GM12872 (cell line): ENCODE data around the gene MANSC4.

Experiments used
- TF ChIP-seq, protein P1 (sequence below): IDR thresholded peaks from 3 replicates; pipeline ENCODE4 v1.5.1; 2011; ENCODE audit warnings: low read depth, mild to moderate bottlenecking, low read length, moderate library complexity; ENCODE audit not compliant: insufficient read depth

The MANSC4 gene

DNA sequence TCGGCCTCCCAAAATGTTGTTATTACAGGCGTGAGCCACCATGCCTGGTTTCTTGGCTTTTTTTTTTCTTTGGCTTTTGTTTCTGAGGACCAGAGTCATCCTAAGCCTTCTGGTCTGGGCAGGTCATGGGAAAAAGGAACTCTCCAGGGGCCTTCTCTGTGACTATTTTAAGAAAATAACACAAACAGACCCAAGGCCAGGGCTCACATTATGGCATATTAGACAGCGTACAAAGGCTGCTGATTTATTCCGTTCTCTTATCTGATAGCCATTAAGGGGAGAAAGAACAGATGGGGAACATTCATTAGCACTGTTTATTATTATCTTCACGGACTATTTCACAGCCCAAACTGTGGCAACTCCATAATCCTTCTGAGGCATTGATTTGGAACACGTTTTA lies 28.8 kb upstream of the MANSC4 start:
- TF ChIP-seq, protein P1, sequence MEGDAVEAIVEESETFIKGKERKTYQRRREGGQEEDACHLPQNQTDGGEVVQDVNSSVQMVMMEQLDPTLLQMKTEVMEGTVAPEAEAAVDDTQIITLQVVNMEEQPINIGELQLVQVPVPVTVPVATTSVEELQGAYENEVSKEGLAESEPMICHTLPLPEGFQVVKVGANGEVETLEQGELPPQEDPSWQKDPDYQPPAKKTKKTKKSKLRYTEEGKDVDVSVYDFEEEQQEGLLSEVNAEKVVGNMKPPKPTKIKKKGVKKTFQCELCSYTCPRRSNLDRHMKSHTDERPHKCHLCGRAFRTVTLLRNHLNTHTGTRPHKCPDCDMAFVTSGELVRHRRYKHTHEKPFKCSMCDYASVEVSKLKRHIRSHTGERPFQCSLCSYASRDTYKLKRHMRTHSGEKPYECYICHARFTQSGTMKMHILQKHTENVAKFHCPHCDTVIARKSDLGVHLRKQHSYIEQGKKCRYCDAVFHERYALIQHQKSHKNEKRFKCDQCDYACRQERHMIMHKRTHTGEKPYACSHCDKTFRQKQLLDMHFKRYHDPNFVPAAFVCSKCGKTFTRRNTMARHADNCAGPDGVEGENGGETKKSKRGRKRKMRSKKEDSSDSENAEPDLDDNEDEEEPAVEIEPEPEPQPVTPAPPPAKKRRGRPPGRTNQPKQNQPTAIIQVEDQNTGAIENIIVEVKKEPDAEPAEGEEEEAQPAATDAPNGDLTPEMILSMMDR: no peak

DNA sequence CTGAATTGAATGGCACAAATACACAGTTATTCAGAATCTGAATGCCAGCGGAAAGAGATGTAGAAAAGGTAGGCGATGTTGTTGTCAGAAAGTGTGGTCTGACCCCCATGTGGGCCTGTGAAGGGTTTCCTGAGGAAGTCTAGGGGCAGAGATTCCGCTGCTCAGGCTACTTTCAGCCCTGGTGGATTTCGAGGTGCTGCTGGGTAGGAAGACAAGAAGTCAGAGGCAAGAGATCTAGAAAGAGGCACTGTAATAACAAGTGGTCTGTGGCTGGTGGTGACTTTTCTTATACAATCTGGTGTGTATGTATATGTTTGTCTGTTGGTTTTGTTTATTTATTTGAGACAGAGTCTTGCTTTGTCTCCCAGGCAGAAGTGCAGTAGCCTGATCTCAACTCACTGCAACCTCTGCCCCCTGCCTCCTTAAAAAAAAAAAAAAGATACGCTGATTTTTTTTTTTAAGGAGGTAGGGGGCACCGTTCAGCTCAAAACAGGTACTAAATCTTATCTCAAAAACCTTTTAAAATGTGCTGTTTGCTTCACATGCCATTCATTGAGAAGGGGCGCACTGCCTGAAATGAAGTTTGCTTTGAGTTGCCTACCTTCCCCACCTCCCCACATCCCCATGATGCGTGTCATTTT lies 27.1 kb upstream of the MANSC4 start:
- TF ChIP-seq, protein P1: no peak

DNA sequence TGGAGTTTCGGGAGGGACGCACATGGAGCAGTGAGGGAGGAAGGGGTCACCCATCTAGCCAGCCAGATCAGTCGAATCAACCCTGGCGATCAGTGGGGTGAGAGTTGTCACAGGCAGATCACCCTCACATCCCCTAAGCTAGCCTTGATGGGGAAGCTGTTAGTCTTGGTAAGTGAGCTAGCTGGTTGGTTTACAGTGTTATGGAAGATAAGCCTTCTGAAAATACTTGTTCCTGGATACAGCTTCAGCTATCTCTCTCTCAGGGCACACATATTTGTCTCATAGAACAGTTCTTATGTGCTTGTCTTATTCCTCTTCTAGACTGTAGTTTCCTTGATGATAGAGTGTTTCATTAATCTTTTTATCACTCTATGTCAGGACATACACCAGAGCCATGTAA lies 26.2 kb upstream of the MANSC4 start:
- TF ChIP-seq, protein P1: no peak

DNA sequence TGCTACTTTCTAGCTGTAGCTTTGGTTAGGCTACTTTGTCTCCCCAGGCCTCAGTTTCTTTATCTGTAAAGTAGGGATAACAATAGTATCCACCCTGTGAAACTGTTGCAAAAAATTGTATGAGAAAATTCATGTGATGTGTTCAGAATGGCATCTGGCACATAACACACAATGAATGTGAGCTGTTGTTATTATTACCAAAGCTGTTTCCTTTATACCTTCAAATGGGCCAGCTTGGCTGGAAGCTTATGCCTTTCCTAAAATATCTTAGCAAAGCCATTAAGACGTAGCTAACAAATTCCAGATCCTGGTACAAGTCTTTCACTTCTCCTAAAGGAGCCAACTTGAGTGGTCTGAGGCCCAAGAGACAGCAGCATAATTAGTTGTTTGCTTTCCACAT lies 25.2 kb upstream of the MANSC4 start:
- TF ChIP-seq, protein P1: no peak

DNA sequence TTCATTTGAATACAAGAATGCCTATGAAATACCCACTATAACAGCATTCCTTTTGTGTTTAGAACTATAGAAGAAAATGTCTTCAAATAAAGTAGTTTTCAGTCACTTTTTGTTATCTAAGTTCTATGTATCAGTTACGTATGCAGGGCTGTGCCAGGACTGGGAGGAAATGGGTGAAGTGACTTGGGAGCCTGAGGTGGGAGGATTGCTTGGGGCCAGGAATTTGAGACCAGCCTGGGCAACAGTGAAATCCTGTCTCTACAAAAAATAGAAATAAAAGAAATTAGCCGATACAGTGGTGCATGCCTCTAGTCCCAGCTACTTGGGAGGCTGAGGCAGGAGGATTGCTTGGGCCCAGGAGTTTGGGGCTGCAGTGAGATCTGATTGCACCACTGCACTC lies 22.9 kb upstream of the MANSC4 start:
- TF ChIP-seq, protein P1: no peak

DNA sequence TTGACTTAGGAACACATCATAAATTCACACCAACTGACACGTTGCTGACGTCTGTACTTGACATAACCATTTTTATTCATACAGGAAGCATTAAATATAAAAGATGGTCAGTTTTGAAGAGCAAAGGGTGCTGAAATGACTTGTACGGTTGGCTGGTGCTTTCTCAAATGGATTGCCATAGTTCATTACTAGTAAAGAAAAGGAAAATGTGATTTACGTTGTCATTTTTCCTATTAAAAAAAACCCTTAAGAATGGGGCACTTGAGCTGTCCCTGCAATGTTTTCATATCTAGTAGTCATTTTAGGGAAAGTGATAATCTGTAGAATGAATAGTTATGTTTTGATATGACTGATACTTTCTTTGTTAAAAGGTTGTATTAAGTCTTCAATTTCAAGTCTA lies 22.5 kb upstream of the MANSC4 start:
- TF ChIP-seq, protein P1: no peak

DNA sequence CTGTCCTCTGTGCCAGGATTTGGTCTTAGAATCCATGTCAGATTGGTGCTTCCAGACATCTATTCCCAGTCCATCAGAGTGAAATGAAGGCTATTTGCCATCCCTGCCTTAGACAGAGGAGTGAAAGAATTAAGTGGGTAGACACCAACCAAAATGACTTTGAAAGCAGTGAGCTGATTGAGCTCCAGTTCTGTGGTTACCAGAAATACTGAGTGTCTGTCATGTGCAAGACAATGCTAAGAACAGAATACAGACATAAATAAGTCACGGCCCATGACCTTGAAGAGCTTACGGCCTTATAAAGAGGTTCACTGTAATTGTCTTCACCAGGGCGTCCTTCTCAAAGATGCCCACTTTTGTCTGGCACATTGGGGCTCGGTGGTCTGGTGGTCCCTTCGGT lies 21.6 kb upstream of the MANSC4 start:
- TF ChIP-seq, protein P1: no peak
